Hepatocyte (in vitro differentiated cells): ENCODE results near the gene WDR1.

Experiments
- EZH2 ChIP-seq: fragments of 200-600 bp; sonication (generic); IDR thresholded peaks from 2 replicates; pipeline ENCODE4 v1.6.1; 2016; ENCODE audit warnings: antibody characterized with exemption, mild to moderate bottlenecking, borderline replicate concordance
- EZH2phosphoT487 ChIP-seq: fragments of 200-600 bp; sonication (generic); IDR thresholded peaks from one replicate; pipeline ENCODE4 v1.6.1; 2018; ENCODE audit warnings: antibody characterized with exemption, mild to moderate bottlenecking, low read depth, moderate library complexity; ENCODE audit not compliant: unreplicated experiment, severe bottlenecking
- TF ChIP-seq, protein P1 (sequence below): fragments of 200-600 bp; sonication (generic); IDR thresholded peaks from 2 replicates; pipeline ENCODE4 v1.5.1; 2016; ENCODE audit warnings: antibody characterized with exemption, mild to moderate bottlenecking; ENCODE audit not compliant: poor library complexity

DNA sequence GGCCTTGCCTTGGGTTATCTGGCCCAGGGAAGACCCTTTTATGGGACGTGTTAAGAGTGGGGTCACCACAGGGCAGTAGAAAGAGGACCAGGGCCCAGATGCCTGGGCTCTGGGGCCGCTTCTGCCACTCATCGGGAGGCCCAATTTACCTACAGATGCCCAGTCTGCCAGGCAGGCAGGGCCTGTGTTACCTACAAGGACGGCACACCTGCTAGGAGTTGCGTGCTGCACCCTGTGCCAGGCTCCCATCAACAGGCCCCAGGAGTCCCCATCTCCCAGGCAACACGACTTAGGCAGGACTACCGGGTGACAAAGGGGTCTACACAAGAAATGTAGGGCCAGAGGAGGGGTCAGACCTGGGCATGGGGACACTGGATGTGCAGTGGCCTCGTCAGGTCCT is 34.6 kb downstream of the WDR1 start:
- TF ChIP-seq, protein P1, sequence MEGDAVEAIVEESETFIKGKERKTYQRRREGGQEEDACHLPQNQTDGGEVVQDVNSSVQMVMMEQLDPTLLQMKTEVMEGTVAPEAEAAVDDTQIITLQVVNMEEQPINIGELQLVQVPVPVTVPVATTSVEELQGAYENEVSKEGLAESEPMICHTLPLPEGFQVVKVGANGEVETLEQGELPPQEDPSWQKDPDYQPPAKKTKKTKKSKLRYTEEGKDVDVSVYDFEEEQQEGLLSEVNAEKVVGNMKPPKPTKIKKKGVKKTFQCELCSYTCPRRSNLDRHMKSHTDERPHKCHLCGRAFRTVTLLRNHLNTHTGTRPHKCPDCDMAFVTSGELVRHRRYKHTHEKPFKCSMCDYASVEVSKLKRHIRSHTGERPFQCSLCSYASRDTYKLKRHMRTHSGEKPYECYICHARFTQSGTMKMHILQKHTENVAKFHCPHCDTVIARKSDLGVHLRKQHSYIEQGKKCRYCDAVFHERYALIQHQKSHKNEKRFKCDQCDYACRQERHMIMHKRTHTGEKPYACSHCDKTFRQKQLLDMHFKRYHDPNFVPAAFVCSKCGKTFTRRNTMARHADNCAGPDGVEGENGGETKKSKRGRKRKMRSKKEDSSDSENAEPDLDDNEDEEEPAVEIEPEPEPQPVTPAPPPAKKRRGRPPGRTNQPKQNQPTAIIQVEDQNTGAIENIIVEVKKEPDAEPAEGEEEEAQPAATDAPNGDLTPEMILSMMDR = no peak
- TF ChIP-seq EZH2 (no peak), EZH2phosphoT487 (no peak)
